Stimulated activated CD8-positive, alpha-beta memory T cell treated with anti-CD3 and anti-CD28 coated beads, Interleukin-7, amount 100 ng/mL, for 24 hours (primary cell): ENCODE data around the gene ANKRD31.

Experiments used
- DNase-seq: peaks from one replicate; pipeline ENCODE4 v3.0.0-alpha.2; 2020; ENCODE audit warnings: low read depth

ANKRD31 gene

GRCh38 chr5:75031366-75031765, 205.3 kb downstream of the ANKRD31 start:
- no peak for DNase-seq

- DNase-seq = no peak
These were observed 208.6 kb downstream of the ANKRD31 start for GRCh38 chr5:75028090-75028489.

GRCh38 chr5:75023368-75024159, 213.1 kb downstream of the ANKRD31 start:
- peak; percentile 11 for DNase-seq

- DNase-seq = no peak
These were observed 214.9 kb downstream of the ANKRD31 start for GRCh38 chr5:75021800-75022199.

- no peak for DNase-seq
These were observed 215.5 kb downstream of the ANKRD31 start for GRCh38 chr5:75021219-75021618.

- DNase-seq = no peak
These were observed 216.5 kb downstream of the ANKRD31 start for GRCh38 chr5:75020016-75020656.

- no peak for DNase-seq
These were observed 217.7 kb downstream of the ANKRD31 start for GRCh38 chr5:75018805-75019587.
